ENCODE data around the gene SLC22A7.
A peak's percentile ranks its signal among the peaks of the same experiment; 100 is the strongest.

Gene SLC22A7

GRCh38 chr6:43308990-43309477, 11.0 kb downstream of the SLC22A7 start:
- DNase-seq (ENCODE audit: low read depth) = no peak
- no peak for TF ChIP-seq CTCF (IDR thresholded peaks at IDR 0.05; ENCODE audit: insufficient read depth, low read depth, low read length, missing control alignments)
- H3K4me3 ChIP-seq (ENCODE audit: low read length) = peak overlapping the region; percentile 16

- DNase-seq (ENCODE audit: low read depth) = no peak
- no peak for TF ChIP-seq CTCF (IDR thresholded peaks at IDR 0.05; ENCODE audit: insufficient read depth, low read depth, low read length, missing control alignments)
- H3K4me3 ChIP-seq (ENCODE audit: low read length) = no peak overlapping the region
Observed at GRCh38 chr6:43310134-43310533, 12.1 kb downstream of the SLC22A7 start.

- DNase-seq (ENCODE audit: low read depth) = peak; percentile 16
- no peak overlapping the region for H3K4me3 ChIP-seq (ENCODE audit: low read length)
- TF ChIP-seq CTCF (IDR thresholded peaks at IDR 0.05; ENCODE audit: insufficient read depth, low read depth, low read length, missing control alignments) = no peak
Observed at GRCh38 chr6:43310624-43311023, 12.6 kb downstream of the SLC22A7 start.

- no peak for DNase-seq (ENCODE audit: low read depth)
- no peak for TF ChIP-seq CTCF (IDR thresholded peaks at IDR 0.05; ENCODE audit: insufficient read depth, low read depth, low read length, missing control alignments)
- H3K4me3 ChIP-seq (ENCODE audit: low read length) = no peak overlapping the region
Observed at GRCh38 chr6:43311666-43312065, 13.6 kb downstream of the SLC22A7 start.

GRCh38 chr6:43313813-43314212, 15.8 kb downstream of the SLC22A7 start:
- H3K4me3 ChIP-seq (ENCODE audit: low read length) = no peak overlapping the region
- DNase-seq (ENCODE audit: low read depth) = no peak
- no peak for TF ChIP-seq CTCF (IDR thresholded peaks at IDR 0.05; ENCODE audit: insufficient read depth, low read depth, low read length, missing control alignments)

- TF ChIP-seq CTCF (IDR thresholded peaks at IDR 0.05; ENCODE audit: insufficient read depth, low read depth, low read length, missing control alignments) = no peak
- no peak for DNase-seq (ENCODE audit: low read depth)
- H3K4me3 ChIP-seq (ENCODE audit: low read length) = no peak overlapping the region
Observed at GRCh38 chr6:43318011-43318410, 20.0 kb downstream of the SLC22A7 start.

- no peak for TF ChIP-seq CTCF (IDR thresholded peaks at IDR 0.05; ENCODE audit: insufficient read depth, low read depth, low read length, missing control alignments)
- no peak overlapping the region for H3K4me3 ChIP-seq (ENCODE audit: low read length)
- DNase-seq (ENCODE audit: low read depth) = no peak
Observed at GRCh38 chr6:43325876-43326275, 27.8 kb downstream of the SLC22A7 start.
